ENCODE measurements around the gene ZCWPW1. TPM values are rescaled to one million over a fixed set of nuclear protein-coding genes. Genes with fewer than 3 reads are reported as not detected.
A peak's percentile ranks its signal among the peaks of the same experiment; 100 is the strongest.

The ZCWPW1 gene, protein sequence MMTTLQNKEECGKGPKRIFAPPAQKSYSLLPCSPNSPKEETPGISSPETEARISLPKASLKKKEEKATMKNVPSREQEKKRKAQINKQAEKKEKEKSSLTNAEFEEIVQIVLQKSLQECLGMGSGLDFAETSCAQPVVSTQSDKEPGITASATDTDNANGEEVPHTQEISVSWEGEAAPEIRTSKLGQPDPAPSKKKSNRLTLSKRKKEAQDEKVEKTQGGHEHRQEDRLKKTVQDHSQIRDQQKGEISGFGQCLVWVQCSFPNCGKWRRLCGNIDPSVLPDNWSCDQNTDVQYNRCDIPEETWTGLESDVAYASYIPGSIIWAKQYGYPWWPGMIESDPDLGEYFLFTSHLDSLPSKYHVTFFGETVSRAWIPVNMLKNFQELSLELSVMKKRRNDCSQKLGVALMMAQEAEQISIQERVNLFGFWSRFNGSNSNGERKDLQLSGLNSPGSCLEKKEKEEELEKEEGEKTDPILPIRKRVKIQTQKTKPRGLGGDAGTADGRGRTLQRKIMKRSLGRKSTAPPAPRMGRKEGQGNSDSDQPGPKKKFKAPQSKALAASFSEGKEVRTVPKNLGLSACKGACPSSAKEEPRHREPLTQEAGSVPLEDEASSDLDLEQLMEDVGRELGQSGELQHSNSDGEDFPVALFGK
- 3.1 TPM for total RNA-seq

DNA sequence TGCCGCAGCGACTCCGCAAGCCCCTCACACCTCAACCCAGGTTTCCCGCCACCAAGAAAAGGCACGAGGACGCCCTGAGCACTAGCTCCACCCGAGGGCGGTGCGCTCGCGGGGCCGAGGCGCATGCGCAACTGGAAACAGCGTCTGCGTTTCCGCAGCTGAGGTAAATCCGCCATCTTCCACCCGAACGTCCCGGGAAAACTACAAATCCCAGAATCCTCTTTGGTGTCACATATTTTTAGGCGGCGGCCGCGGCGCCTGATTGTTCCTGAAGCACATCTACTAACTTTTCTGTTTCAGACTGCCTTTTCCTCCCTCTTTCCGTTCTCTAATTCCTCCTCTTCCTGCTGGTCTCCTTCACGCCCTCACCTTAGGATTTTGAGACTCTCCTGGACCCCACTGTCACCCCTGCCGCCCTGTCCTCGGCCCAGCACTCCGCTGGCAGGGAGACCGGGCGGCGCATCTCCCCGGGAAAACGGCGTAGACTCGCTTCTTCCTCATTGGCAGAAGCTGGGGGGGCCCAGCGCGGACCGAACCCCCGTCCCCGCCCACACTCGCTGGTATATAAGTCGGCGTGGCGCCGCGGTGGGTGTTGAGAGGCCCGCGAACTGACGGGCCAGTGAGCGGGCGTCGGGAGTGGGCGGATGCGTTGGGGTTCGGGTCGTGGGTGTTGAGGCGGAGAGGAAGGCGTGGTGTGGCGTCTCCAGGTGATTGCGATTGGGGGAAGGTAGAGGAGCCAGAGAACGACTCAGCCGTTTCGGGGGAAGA lies at the start of gene ZCWPW1:
ZCWPW1 (minus strand) TSS at position 505 of the 768 bp plus-strand sequence. CDS start 8,054 bp downstream, outside the sequence.
- Histone ChIP-seq H3K4me1 (ENCODE audit: control insufficient read depth in 3 of 3, insufficient read depth in 3 of 3, low read length in 3 of 3) (peaks cover 29 to 35% (median 30%) of the 10 kb centered on the region in 3 donors), H3K27ac (ENCODE audit: low read depth, low read length) (peak within 1 kb of the TSS; percentile 100), H3K4me3 (ENCODE audit: low read length in 3 of 3) (peak within 1 kb of the TSS; percentile 89 to 93 (median 92)), H3K9ac (ENCODE audit: low read depth in 1 of 3, low read length in 3 of 3) (peak within 1 kb of the TSS; percentile 98 to 99 (median 98)), H3K36me3 (ENCODE audit: control insufficient read depth in 3 of 3, insufficient read depth in 3 of 3, low read length in 3 of 3) (peaks cover 11 to 14% (median 12%) of the 10 kb centered on the region in 3 donors), H3K27me3 (ENCODE audit: control insufficient read depth in 3 of 3, insufficient read depth in 3 of 3, low read length in 3 of 3) (no peaks in the 10 kb centered on the region), H3K9me3 (ENCODE audit: control insufficient read depth in 3 of 3, low read length in 3 of 3) (no peaks in the 10 kb centered on the region)

DNA sequence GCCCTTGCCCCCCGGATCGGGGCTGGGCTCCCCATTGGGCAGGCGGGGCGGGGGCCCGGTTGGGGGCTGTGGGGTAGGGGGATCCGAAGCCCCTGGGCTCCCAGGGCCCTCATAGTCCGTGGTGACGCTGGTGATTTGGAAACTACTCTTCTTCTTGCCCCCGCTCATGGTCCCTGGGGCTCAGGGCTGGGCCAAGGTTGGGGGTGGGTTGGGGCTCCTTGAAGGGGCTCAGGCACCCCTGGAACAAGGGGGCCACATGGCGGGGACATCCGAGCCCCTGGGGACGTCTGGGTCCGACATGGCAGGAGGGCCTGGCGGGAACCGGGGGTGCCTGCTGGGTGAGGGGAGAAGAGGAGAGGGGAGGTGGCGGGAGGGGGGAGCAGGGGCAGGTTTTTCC lies 49.4 kb upstream of the ZCWPW1 start:
- Histone ChIP-seq H3K4me3 (ENCODE audit: low read length in 3 of 3) (peak overlapping the region; percentile 85 to 88 (median 88)), H3K4me1 (ENCODE audit: control insufficient read depth in 3 of 3, insufficient read depth in 3 of 3, low read length in 3 of 3) (peaks cover 28 to 30% (median 29%) of the 10 kb centered on the region in 3 donors), H3K36me3 (ENCODE audit: control insufficient read depth in 3 of 3, insufficient read depth in 3 of 3, low read length in 3 of 3) (peaks cover 8 to 10% (median 9%) of the 10 kb centered on the region in 3 donors), H3K9me3 (ENCODE audit: control insufficient read depth in 3 of 3, low read length in 3 of 3) (no peaks in the 10 kb centered on the region), H3K27me3 (ENCODE audit: control insufficient read depth in 3 of 3, insufficient read depth in 3 of 3, low read length in 3 of 3) (no peaks in the 10 kb centered on the region), H3K9ac (ENCODE audit: low read depth in 1 of 3, low read length in 3 of 3) (peak overlapping the region; percentile 92 to 95 (median 93)), H3K27ac (ENCODE audit: low read depth, low read length) (peak overlapping the region; percentile 93)

DNA sequence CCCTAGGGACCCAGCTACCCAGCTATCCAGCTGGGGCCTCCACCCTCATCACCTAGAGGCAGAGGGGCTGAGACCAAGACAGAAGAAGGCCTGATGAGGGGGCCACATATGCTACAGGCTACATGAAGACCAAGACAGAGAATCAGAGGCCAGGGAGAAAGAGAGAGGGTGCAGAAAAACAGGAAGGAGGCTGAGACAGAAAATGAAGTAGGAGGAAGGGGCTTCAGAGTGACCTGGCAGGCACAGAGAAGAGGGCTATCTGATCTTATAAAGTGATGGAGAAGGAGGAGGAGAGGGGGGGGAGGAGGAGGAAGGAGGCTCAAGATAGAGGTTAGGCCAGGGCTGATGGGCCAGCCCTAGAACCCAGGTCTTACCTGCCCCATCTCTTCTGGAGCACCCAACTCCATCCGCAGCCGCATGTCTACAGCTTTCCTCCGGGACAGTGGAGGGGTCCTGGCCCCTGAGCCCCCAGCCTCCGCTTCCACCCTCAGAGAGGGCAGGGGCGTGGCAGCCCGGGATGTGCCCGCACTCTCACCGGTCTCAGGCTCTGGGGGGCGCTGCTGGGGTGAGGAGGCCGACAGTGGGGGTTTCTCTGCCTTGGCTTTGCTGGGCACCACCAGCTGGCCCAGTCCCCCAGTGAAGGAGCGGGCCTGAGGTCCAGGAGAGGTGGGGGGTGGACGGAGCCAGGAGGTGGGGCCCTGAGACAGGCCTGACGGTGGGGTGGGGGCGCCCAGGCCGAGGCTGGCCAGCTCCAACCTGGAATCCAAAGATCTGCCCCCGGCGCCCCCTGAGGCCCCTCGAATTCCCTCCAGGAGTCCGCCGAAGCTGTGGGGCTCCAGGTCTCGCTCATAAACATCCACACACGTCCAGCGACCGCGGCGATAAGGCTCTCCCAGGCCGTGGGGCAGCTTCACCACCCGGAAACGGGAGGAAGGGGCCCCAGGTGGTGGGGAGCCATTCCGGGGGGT lies 48.7 kb upstream of the ZCWPW1 start:
- peak overlapping the region; percentile 93 for H3K27ac ChIP-seq (ENCODE audit: low read depth, low read length)
- no peaks in the 10 kb centered on the region for H3K9me3 ChIP-seq (ENCODE audit: control insufficient read depth in 3 of 3, low read length in 3 of 3)
- no peaks in the 10 kb centered on the region for H3K27me3 ChIP-seq (ENCODE audit: control insufficient read depth in 3 of 3, insufficient read depth in 3 of 3, low read length in 3 of 3)
- peaks cover 8 to 10% (median 10%) of the 10 kb centered on the region in 3 donors for H3K36me3 ChIP-seq (ENCODE audit: control insufficient read depth in 3 of 3, insufficient read depth in 3 of 3, low read length in 3 of 3)
- peak overlapping the region; percentile 57 to 93 (median 61) for H3K9ac ChIP-seq (ENCODE audit: low read depth in 1 of 3, low read length in 3 of 3)
- peaks cover 24 to 27% (median 25%) of the 10 kb centered on the region in 3 donors for H3K4me1 ChIP-seq (ENCODE audit: control insufficient read depth in 3 of 3, insufficient read depth in 3 of 3, low read length in 3 of 3)
- H3K4me3 ChIP-seq (ENCODE audit: low read length in 3 of 3): peak overlapping the region; percentile 49 to 88 (median 85)

DNA sequence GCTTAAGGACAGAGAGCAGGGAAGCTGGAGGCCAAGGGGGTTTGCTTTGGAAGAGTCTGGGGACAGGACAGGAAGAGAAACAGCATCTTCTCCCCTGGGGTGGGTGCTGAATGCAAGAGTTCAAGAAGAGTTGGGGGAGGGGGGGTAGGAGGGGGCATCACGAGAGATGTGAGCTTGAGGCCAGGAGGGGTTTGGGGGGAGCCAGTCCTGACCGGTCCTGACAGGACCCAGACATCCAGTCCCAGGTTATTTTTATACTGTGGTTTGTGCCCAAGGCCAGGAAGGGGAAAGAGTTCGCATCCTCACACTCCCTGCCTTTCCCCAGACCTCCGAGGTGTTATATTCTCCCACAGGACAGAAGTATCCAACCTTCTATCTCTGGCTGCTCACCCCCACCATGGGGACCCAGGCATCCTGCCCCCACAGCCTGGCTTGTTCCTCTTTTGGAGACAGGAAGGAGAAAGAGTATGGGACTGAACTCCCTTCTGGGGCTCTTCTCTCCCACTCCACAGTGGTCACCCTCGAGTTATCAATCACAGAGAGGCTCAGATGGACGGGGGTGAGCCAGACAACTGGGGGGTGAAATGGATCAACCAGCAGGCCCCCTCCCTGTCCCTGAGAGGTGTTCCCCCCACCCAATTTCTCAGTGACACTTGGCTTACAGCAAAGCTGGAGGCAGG lies 47.7 kb upstream of the ZCWPW1 start:
- Histone ChIP-seq H3K36me3 (ENCODE audit: control insufficient read depth in 3 of 3, insufficient read depth in 3 of 3, low read length in 3 of 3) (peaks cover 8 to 13% (median 10%) of the 10 kb centered on the region in 3 donors), H3K4me3 (ENCODE audit: low read length in 3 of 3) (peak overlapping the region; percentile 15 to 88 (median 29)), H3K27me3 (ENCODE audit: control insufficient read depth in 3 of 3, insufficient read depth in 3 of 3, low read length in 3 of 3) (no peaks in the 10 kb centered on the region), H3K9ac (ENCODE audit: low read depth in 1 of 3, low read length in 3 of 3) (peak overlapping the region in 2 of 3 donors; percentile 57 to 93), H3K9me3 (ENCODE audit: control insufficient read depth in 3 of 3, low read length in 3 of 3) (no peaks in the 10 kb centered on the region), H3K27ac (ENCODE audit: low read depth, low read length) (no peak overlapping the region), H3K4me1 (ENCODE audit: control insufficient read depth in 3 of 3, insufficient read depth in 3 of 3, low read length in 3 of 3) (peaks cover 24 to 27% (median 25%) of the 10 kb centered on the region in 3 donors)

DNA sequence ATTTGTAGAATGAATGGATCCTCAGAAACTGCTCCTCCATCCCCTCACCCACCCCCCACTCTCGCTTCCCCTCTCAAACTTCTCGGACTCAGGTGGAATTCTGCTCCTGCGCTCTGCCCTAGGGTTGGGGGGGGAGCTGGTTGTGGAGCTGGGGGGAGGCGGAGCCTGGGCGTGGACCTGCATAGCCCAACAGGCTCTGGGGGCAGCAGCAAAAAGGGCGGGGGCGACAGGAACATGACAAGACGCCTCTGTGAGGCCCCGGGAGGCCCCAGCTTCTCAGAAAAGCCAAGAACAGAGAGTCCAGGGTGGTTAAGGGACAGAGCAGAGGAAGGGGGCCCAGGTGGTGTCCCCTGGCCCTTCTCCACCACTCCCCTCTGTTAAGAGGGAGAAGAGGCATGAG lies 47.0 kb upstream of the ZCWPW1 start:
- Histone ChIP-seq H3K27me3 (ENCODE audit: control insufficient read depth in 3 of 3, insufficient read depth in 3 of 3, low read length in 3 of 3) (no peaks in the 10 kb centered on the region), H3K4me3 (ENCODE audit: low read length in 3 of 3) (no peak overlapping the region), H3K9ac (ENCODE audit: low read depth in 1 of 3, low read length in 3 of 3) (peak overlapping the region in 1 of 3 donors; percentile 40), H3K27ac (ENCODE audit: low read depth, low read length) (no peak overlapping the region), H3K4me1 (ENCODE audit: control insufficient read depth in 3 of 3, insufficient read depth in 3 of 3, low read length in 3 of 3) (peaks cover 24 to 27% (median 25%) of the 10 kb centered on the region in 3 donors), H3K36me3 (ENCODE audit: control insufficient read depth in 3 of 3, insufficient read depth in 3 of 3, low read length in 3 of 3) (peaks cover 10 to 13% (median 11%) of the 10 kb centered on the region in 3 donors), H3K9me3 (ENCODE audit: control insufficient read depth in 3 of 3, low read length in 3 of 3) (no peaks in the 10 kb centered on the region)

DNA sequence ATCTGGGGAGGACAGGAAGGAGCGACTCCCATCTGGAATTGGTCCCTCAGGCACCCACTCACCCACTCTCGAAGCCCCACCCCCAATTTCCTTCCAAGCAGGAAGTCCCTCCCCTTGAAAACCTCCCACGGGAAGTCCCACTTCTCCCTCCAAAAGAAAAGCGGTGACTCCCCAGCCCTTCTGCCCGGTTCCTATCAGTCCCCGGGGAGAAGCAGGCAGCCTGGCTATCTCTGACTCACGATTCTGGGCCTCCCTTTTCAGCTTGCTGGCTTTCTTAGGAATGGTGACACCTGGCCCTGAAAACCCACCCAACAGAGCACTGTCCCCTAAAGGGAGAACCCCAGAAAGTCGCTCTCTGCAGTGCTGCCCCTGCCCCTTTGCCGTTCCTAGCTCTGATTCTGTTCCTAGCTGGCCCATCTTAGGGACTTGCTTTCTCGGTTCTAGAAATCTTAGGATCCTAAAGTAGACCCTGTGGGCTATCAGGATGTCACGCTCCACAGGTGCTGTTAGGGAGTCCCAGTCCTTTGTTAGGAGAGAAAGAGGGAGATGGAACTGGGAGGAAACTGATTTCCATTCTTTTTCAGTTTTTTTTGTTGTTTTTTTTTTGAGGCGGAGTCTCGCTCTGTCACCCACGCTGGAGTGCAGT lies 44.5 kb upstream of the ZCWPW1 start:
- Histone ChIP-seq H3K4me3 (ENCODE audit: low read length in 3 of 3) (no peak overlapping the region), H3K9ac (ENCODE audit: low read depth in 1 of 3, low read length in 3 of 3) (peak overlapping the region in 1 of 3 donors; percentile 8), H3K27me3 (ENCODE audit: control insufficient read depth in 3 of 3, insufficient read depth in 3 of 3, low read length in 3 of 3) (no peaks in the 10 kb centered on the region), H3K4me1 (ENCODE audit: control insufficient read depth in 3 of 3, insufficient read depth in 3 of 3, low read length in 3 of 3) (peaks cover 20 to 29% (median 27%) of the 10 kb centered on the region in 3 donors), H3K27ac (ENCODE audit: low read depth, low read length) (no peak overlapping the region), H3K36me3 (ENCODE audit: control insufficient read depth in 3 of 3, insufficient read depth in 3 of 3, low read length in 3 of 3) (peaks cover 10 to 13% (median 11%) of the 10 kb centered on the region in 3 donors), H3K9me3 (ENCODE audit: control insufficient read depth in 3 of 3, low read length in 3 of 3) (no peaks in the 10 kb centered on the region)

DNA sequence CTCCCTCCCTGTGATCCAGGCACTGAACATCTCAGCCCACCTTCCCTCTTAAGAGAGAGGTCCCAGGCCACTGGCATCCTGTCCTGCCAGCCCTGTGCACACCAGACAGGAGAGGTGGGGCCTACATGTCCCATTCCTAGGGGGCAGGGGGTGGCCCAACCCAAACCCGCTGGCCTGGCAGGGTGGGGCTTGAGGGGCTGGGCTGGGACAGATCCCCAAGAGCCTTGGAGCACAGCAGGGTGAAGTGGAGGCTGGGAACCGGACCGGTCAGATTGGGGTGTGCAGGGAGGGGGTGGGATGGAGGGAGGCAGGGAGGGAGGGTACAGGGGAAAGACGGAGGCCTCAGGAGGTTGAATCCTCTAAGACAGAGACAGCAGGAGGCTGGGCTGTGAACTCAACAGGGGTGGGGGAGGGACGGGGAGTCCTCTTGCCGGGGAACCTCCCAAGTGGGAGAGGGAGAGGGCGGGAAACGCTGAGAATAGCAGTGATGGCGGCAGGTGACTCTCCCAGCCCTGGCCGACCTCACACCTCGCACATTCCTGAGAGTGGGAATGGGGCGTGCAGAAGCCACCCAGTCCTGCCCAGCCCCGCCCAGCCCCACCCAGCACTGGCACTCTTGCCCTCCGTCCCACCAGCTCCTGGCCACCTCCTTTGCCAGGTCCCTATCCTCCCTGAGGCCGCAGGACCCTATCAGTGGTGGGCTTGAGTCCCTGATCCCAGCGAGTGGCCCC lies 43.8 kb upstream of the ZCWPW1 start:
- no peak overlapping the region for H3K27ac ChIP-seq (ENCODE audit: low read depth, low read length)
- no peak overlapping the region for H3K4me3 ChIP-seq (ENCODE audit: low read length in 3 of 3)
- no peaks in the 10 kb centered on the region for H3K9me3 ChIP-seq (ENCODE audit: control insufficient read depth in 3 of 3, low read length in 3 of 3)
- H3K36me3 ChIP-seq (ENCODE audit: control insufficient read depth in 3 of 3, insufficient read depth in 3 of 3, low read length in 3 of 3): peaks cover 10 to 13% (median 13%) of the 10 kb centered on the region in 3 donors
- H3K9ac ChIP-seq (ENCODE audit: low read depth in 1 of 3, low read length in 3 of 3): no peak overlapping the region
- peaks cover 17 to 25% (median 25%) of the 10 kb centered on the region in 3 donors for H3K4me1 ChIP-seq (ENCODE audit: control insufficient read depth in 3 of 3, insufficient read depth in 3 of 3, low read length in 3 of 3)
- H3K27me3 ChIP-seq (ENCODE audit: control insufficient read depth in 3 of 3, insufficient read depth in 3 of 3, low read length in 3 of 3): no peaks in the 10 kb centered on the region

DNA sequence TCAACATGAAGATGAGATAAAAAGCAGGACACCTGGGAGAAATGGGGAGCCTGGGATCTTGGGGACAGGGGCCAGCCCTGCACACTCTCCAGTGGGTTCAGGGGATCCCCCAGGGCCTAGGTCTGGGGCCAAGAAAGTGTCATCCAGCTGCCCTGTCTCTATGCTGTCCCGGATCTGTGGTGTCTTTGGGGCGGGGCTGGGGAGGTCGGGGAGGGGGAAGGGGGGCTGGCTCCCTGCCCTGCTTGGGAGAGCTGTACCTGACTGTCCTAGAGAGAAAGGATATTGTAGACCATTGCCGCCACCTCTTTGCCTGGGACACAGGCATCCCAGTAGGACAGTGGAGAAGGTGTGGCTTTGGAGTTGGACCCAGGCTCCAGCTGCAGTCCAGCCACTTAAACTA lies 42.5 kb upstream of the ZCWPW1 start:
- Histone ChIP-seq H3K27me3 (ENCODE audit: control insufficient read depth in 3 of 3, insufficient read depth in 3 of 3, low read length in 3 of 3) (no peaks in the 10 kb centered on the region), H3K9me3 (ENCODE audit: control insufficient read depth in 3 of 3, low read length in 3 of 3) (no peaks in the 10 kb centered on the region), H3K27ac (ENCODE audit: low read depth, low read length) (no peak overlapping the region), H3K4me1 (ENCODE audit: control insufficient read depth in 3 of 3, insufficient read depth in 3 of 3, low read length in 3 of 3) (peaks cover 6 to 14% (median 13%) of the 10 kb centered on the region in 3 donors), H3K36me3 (ENCODE audit: control insufficient read depth in 3 of 3, insufficient read depth in 3 of 3, low read length in 3 of 3) (peaks cover 7 to 11% (median 10%) of the 10 kb centered on the region in 3 donors), H3K4me3 (ENCODE audit: low read length in 3 of 3) (no peak overlapping the region), H3K9ac (ENCODE audit: low read depth in 1 of 3, low read length in 3 of 3) (no peak overlapping the region)

All from skeletal muscle tissue (tissue), 4 donors.